Hepatocyte (in vitro differentiated cells): ENCODE measurements around the gene PSMC2.

ENCODE experiments used
- CTCF ChIP-seq: fragments of 200-600 bp; sonication (generic); IDR thresholded peaks from 2 replicates; pipeline ENCODE4 v1.5.1; 2016; ENCODE audit warnings: antibody characterized with exemption, mild to moderate bottlenecking; ENCODE audit not compliant: poor library complexity
- EZH2 ChIP-seq: fragments of 200-600 bp; sonication (generic); IDR thresholded peaks from 2 replicates; pipeline ENCODE4 v1.6.1; 2016; ENCODE audit warnings: antibody characterized with exemption, mild to moderate bottlenecking, borderline replicate concordance
- EZH2phosphoT487 ChIP-seq: fragments of 200-600 bp; sonication (generic); IDR thresholded peaks from one replicate; pipeline ENCODE4 v1.6.1; 2018; ENCODE audit warnings: antibody characterized with exemption, mild to moderate bottlenecking, low read depth, moderate library complexity; ENCODE audit not compliant: unreplicated experiment, severe bottlenecking

- TF ChIP-seq CTCF, result no peak
- no peak for TF ChIP-seq EZH2
- TF ChIP-seq EZH2phosphoT487, result no peak
Measured at GRCh38 chr7:103343332-103343731, 4.1 kb upstream of the PSMC2 start.
